ENCODE results near the gene TAOK3.
"Not testable (repeated sequence)": the region's sequence is repeated elsewhere in the genome, so short reads cannot be mapped to it uniquely, and the experiment has no call there.

TAOK3 gene

DNA sequence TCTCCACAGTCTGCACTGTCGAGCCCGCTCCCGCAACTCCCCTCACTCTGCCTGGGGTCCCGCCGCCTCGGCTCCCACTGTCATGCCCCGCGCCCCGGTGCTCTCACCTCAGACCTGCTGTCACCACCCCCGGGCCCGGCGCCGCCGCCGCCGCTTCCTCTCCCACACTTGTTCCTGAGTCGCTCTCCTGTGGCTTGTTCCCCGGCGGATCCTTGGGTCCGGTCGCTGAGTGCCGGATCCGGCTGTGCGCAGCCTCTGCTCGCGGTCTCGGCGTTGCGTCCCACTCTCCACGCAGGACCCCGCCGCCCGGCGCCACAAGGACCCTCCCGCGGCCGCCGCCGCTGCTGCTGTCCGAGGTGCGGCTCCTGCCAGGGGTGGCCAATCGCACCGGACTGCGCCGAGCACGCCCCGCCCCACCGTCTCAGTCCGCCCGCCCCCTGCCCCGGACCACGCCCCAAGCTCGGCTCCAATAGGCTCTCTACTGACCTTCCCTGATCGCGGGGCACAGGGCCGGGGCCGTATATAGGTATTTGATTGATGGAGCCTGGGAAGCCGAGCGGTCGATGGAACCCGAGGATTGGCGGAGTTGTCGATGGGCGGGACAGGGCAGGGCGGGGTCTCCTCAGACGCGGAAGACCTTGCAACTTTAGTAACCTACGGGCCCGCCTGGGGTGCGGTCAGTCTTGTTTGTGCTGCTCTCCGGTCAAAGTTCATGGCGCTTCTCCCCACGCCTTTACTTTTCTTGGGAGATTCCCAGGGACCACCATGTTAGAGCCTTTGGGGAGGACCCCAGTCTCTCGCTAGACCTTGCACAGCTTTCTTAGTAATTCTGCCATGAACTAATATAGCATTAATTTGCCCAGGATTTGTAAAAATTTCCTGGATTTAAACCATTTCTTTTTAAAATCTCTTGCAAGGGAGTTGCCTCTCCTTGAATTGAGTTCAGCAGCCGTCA, at the start of gene TAOK3:
TAOK3 (minus strand) TSS at position 367 of the 955 bp plus-strand sequence. CDS start 117,340 bp downstream, outside the sequence.
- peak; percentile 99 for DNase-seq

DNA sequence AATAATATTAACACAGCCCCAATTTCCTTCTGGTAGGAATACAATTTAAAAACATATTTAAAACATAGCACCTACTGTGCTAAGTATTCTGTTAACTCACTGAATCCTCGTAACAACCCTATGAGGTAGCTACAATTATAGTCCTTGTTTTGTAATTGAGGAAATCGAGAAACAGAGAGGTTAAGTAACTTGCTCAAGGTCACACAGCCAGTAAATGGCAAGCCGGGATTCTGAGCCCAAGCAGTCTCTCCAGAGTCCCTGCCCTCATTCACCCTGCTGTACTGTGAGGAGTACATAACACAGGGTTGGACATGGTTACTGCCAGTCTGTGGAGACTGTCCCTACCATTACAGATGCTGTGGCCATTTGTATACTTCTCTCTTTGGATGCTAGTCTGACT, 48.0 kb upstream of the TAOK3 start:
- no peak for DNase-seq

DNA sequence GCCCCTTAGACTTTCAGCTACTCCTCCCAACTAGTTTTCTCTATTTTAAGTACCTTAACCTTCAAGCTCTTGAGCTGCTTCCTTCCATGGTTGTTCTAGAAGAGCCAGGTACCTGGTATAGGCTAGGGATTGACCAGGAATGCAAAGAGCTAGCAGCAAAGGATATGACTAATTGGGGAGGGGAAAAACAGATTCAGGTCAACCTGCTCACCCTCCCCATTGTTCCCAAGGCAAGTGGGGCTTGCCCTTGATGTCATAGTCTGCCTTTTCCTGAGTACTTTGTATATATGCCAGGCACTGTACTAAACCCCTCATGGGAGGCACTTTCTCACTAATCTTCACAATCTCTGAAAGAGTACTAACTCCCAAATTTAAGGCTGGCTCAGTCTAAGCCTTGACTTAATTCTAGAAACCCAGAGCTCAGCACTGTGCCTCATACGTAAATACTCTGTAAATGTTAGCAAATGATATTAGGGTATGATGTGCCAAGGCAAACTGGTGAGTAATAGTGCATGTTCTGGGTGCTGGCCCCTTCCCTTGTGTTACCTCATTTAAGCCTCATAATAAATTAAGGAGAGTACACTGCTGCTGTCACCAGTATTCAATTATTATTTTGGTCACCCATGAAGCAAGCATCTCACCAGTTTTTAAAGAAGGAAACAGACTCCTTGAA, 45.8 kb upstream of the TAOK3 start:
- DNase-seq = no peak

DNA sequence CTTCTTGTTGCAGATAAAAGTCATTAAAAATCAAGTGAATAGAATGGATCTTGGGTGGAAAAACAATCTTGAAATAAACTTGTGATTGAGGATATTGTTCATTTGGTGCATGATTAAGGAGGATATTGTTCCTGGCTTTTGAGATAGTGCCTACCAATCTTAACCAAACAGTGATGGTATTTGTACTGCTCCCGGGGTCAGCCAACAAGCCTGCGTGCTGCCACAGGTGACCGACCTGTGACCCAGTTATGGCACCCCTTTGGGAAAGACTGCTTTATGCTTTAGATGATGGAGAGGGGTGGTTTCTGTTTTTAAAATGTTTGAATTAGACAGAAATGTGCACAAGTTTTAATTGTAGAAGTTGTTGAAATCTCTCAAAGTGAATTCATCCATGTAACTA, 45.2 kb upstream of the TAOK3 start:
- DNase-seq = no peak

DNA sequence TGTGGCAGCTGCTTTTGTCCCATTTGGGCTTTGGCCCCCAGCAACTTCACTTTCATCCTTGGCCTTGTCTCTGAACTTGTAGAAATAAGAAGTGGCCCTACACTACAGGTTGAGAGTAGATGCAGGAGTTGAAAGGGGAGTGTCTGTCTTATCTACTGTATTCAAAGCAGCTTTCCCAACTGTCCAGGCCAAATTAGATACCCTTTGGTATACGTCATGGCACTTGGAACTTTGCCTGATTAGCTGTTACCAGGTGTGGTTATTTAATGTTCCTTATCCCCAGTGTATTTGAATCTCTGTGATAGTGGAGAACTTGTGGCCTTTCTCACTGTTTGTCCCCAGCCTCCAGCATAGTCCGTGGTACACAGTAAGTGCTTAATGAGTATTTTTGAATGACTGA, 37.1 kb upstream of the TAOK3 start:
- DNase-seq = no peak

DNA sequence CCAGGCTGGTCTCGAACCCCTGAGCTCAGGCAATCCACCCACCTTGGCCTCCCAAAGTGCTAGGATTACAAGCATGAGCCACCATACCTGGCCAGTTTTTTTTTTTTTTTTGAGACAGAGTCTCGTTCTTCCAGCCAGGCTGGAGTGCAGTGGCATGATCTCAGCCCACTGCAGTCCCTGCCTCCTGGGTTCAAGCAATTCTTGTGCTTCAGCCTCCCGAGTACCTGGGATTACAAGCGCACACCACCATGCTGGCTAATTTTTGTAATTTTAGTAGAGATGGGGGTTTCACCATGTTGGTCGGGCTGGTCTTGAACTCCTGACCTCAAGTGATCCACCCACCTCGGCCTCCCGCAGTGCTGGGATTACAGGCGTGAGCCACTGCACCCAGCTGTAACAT, 35.5 kb upstream of the TAOK3 start:
- not testable (repeated sequence) for DNase-seq

DNA sequence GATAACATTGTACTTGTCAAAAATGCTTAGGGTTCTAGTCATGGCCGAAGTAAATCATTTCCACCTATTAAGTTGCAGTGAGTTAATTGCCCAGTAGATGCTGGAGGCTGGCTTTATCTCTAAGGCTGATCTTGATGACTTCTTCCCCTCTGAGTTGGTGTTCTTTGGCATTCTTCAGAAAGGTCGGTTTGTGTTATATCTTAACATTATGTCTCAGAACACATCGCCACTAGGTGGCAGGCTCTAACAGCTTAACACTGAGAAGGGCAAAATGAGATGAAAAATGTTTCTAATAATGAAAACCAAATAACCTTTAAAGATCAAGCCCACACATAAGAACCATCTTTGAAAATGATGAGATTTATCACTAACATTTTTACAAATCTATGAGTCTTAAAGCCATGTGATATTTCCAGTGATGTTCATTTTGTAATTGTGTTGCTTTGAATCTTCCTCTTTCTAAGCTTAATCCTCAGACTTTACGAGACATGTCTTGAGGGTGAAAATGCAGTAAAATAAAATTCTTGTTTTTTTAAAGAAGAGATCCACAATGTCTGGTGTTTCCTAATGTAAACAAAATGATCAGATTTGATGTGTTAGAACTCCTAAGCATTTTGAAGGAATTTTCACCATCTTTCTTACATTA, 32.3 kb upstream of the TAOK3 start:
- DNase-seq = peak; percentile 52

DNA sequence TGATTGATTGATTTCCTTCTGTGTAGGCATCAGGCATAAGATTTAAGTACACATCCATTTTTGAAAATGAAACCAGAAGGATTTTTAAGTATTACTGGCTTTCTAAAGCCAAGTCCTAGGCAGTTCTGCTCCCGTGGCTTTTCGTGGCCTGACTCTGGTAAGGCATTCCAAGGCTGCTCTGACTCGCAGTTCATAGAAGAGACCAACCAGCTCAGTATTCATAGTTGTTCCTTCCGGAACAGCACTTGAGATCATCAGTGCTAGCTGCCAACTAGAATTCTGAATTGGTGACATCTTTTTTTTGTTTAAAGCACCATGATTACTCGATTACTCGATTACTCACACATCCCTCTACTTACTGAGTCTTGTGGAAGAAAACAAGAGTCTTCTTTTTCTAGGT, 29.5 kb upstream of the TAOK3 start:
- DNase-seq = no peak

DNA sequence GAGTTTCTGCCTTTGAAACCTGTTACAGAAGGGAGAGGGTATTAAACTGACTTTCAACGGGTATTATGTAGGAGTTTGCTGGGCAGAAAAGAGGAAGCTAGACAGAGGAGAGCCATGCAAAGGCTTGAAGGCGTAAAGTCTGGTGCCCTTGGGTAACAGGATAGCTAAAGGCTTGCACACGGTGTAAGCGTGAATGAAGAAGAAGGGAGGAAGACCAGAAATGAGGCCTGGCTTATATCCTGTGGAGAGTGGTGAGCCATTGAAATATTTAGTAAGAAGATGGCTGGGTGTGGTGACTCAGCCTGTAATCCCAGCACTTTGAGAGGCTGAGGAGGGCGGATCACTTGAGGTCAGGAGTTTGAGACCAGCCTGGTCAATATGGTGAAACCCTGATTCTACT, 26.2 kb upstream of the TAOK3 start:
- no peak for DNase-seq

DNA sequence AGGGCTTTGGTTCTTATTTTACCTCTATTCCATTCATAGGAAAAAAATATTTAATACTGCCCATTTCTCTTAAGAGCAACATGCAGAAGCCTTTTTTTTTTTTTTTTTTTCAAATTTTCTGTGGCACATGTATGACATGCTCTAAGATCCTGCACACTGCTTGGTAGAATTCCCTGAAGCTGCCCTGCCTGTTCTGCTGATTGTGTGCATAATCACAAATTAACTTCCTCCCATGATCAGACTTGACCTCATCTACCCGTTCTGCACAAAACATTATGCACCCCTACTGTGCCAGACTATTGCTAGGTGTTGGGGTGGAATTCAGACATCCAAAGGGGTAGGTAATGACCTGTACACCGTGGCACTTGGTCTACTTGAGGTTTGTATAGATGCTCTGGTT, 25.8 kb upstream of the TAOK3 start:
- no peak for DNase-seq

DNA sequence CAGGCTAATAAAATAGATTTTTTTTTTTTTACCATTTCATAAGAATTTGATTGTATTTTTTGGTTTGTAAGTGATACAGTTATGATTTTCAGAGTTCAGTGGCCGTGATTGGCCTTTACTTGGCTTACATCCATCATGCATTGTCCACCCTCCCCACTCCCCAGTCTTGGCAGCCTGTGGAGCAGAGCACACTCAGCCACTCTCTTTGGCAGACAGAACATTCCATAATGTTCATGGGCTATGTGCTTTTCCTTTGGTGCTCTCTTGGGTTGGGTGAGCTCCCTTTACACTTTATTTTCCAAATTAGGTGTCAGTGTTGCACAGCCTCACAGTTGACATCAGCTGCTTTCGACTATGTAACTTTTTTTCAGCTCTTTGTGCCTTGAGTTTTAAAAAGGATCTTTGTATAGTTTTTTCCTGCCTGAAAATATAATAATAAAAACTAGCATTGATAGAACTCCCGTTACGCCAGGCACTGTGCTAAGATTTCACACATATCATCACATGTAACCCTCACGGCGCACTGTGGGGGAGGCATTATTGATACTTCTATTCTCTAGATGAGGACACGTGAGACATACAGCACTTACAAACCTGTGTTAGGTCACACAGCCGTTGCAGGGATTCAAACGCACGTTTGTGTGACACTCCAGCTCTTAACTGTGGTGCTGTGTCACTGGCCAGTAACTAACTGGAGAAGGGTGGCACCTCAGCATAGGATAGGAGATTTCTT, 25.2 kb upstream of the TAOK3 start:
- DNase-seq = no peak

DNA sequence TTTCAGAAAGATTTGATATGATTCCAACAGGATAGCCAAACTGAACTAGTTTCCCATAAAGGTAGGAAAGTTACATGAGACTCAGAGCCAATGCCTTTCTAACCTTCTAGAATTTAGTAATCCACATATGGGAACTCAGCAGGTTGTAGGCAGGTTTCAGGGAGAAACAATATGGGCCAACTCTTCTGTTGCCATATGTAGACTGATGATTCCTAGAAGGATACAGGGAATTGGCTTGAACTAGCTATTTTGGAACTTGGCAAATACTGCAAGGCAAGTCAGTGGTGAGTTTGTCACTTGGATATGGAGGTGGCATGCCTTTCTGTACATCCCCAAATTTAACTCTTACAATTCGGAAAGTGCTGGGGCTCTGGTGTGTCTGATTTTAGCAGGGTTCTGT, 19.1 kb upstream of the TAOK3 start:
- DNase-seq = no peak

DNA sequence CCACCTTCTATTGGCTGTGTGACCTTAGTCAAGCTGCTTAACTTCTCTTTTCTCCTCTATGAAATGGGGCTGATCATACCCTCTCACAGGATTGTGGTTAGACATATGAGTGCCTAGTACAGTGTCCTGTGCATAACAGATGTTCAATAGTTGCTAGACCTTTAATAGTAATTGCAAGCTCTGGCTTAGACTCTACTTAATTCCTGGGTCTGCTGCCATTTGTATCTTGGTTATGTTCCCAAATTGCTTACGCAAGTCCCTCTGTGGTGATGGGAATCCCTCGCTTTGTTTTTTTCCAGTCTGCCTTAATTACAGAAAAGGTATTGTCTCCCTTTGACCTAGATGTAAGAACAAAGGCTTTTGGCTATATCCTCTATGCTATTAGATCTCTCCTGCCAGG, 18.7 kb upstream of the TAOK3 start:
- no peak for DNase-seq

DNA sequence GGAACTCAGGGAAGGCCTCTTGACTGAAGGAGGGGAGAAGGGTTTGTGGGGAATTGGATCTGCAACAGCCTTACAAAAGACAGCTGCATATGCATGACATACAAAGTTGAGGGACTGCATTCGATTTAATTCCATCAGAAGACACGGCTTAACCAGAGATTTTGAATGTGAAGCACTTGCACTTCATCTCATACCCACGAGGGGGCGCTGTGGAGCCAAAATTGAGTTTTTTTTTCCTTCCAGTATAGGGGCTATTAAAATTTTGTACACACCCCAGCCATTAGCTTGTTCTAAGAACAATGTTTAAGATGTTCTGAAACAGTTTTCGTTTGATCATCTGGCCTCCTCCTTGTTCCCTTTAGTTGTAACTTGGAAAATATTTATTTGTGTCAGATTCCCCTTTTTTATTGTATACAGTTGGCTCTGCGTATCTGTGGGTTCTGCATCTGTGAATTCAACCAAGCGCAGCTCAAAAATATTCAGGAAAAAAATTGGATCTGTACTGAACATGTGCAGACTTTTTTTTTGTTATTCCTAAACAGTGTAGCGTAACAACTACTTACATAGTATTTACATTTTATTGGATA, 5.3 kb upstream of the TAOK3 start:
- peak; percentile 81 for DNase-seq

DNA sequence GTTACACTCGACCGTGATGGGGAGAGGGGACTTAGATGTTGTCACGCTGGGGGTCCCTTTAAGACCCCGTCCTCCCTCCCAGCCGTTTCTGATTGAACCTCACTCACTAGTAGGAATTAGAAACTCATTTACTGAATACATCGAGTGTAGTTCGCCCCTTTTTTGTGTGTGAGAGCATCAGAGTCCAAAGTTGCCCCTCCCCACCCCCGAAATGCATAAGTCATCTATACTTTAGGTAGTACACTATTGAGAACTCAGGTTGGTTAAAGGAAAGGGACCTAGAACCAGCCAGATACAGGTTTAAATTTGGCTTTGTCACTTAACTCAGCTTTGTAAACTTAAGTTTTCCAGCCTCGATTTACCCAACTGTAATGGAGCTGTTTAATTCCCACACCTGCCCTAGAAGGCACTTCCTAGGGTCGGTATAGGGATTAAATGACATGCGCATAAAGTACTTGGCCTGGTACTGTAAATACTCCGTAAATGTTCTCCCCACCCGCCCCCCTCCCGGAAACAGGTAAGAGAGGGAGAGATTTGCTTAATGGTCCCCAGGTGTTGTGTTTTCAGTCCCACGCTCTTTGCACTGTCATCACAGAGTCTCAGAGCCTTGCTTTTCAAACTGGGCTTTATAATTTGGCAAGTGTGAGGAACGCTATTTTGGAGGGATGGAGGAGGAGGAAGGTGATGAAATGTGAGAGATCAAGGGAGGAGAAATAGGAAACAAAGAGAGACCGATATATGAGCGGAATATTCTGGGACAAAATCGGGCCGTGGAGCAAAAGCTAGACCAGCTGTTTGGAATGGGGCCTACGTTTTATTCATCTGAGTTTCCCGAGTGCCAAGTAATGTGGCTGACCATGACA, 4.5 kb upstream of the TAOK3 start:
- DNase-seq = no peak

DNA sequence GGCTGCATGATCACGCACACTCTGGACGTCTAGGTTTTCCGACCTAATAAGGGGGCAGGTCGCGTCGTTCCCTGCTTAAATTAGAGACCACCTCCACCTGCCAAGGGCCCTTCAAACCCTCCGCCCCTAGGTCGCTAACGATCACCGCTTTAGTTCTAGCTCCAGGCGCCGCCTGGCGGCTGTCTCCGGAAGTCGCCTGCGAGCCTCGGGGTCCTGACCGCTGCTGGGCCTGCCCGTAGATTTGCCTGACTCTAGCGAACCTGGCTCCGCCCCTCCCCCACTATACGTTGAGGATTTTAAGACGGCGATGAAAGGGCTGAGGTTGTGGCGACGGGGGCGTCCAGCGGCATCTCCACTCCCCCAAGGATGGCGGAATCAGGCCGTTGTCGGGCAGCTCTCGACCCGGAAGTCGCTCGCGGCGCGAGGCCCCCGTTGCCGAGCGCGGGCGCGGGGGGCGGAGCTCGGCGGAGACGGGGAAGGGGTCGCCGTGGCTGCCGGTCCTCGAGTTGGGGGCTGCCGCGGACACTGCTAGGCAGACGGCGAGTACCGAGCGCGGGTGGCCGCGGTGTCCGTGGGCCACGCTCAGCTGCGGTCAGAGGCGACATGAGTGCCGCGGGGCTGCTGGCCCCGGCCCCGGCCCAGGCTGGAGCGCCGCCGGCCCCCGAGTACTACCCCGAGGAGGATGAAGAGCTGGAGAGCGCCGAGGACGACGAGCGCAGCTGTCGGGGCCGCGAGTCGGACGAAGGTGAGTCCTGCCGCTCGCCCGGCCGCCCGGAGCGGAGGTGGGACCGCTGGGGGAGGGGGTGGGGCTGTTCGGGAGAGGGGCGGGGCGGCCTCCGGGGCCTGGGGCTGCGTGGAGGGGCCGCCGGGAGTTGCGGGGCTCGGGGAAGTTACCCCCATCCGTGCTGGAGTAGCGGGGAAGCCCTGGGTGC, 3.6 kb upstream of the TAOK3 start, which contains the start of gene SUDS3:
SUDS3 (plus strand) TSS at position 467 of the 932 bp plus-strand sequence; CDS start at position 604, 137 bp downstream.
- DNase-seq = peak; percentile 93

DNA sequence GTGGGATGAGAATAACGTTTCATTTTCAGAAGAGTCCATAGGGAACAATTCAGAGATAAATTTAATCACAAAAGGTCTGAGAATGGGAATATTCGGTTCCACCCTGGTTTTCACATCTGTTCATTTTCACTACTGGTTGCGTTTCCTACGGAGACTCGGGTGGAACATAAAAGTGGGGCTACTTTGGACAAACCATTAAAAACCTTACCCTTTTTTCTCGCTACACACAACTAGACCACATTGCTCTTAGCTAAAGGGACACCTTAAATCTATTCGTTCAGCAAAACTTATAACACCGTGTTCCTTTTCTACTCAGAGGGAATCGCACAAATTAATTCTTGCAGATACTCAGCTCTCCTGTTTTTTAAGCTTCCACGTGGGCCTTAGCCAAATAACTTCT, 2.6 kb upstream of the TAOK3 start:
- no peak for DNase-seq

DNA sequence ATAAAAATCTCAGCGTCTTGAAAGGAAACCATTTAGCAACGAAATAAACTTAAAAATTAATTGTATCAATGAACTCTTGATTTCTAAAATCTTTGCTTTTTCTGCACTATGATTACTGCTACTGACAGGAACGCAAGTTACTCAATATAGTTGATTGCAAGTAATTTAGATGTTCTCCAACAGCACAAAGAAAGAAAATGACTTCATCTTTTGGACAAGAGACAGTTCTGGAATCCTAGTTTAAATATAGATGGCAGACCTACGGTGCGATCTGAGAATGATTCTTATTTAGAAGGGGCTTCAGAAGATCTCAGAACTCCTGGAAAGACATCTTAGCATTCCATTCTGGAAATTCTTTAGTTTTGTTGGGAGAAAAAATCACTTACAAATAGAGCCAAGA, 2.2 kb upstream of the TAOK3 start:
- DNase-seq = no peak

DNA sequence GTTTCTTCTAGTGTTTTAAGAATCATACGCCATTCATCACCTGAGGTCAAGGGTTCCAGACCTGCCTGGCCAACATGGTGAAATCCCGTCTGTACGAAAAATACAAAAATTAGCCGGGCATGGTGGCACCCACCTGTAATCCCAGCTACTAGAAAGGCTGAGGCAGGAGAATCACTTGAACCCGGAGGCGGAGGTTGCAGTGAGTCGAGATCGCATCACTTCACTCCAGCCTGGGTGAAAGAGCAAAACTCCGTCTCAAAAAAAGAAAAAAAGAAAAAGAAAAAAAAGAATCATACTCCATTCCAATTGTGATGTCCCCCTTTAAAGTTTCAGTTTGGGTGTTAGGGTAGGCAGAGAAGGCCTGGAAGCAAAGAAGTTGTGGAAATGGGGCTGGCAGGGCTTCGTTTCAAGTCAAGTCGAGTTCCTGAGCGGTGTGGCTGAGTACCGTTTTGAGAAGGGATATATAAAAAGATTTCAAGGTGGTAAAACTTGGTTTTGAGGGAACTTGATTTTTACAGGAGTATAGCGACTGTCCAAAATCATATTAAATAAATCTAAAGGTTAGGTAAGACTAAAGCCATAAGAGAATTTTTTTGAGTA, 1.5 kb upstream of the TAOK3 start:
- DNase-seq = no peak

DNA sequence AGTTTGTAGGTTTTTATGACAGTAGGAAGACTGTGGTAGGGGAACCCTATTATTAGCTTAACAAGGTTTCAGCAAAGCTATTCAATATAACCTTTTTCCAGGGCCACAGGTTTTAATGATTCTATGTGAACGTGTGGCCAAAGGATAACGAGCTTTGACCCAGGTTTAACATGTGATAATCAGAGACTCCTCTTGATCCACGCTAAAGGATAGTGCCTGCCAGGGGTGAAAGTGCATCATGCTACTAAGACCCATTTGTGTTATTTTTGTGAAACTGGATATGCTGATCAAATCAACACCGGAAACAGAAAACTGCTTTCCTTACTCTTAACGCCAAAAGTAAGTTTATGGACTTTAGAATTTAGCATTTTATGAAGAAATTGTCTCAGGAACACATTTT, 909 bp upstream of the TAOK3 start:
- no peak for DNase-seq
